Muscle of back (tissue), 11 donors: ENCODE measurements around the gene TMEM163. TPM values are rescaled to one million over a fixed set of nuclear protein-coding genes. Genes with fewer than 3 reads are reported as not detected.

Experiments used
- DNase-seq, 3 donors: peaks; one replicate each; pipeline versions ENCODE4 v3.0.0 to v3.0.0-alpha.2; 2013
- polyA plus RNA-seq, 10 donors: library from polyadenylated mRNA; unstranded; fragments of 120-200 nt; gene quantifications; one replicate each; pipeline ENCODE4 v1.2.1, GENCODE V29; 2013; ENCODE audit not compliant: insufficient read length in 10 of 10

TMEM163 gene
- polyA plus RNA-seq, 10 donors = 0.67 to 2.2 (median 0.96) TPM

DNA sequence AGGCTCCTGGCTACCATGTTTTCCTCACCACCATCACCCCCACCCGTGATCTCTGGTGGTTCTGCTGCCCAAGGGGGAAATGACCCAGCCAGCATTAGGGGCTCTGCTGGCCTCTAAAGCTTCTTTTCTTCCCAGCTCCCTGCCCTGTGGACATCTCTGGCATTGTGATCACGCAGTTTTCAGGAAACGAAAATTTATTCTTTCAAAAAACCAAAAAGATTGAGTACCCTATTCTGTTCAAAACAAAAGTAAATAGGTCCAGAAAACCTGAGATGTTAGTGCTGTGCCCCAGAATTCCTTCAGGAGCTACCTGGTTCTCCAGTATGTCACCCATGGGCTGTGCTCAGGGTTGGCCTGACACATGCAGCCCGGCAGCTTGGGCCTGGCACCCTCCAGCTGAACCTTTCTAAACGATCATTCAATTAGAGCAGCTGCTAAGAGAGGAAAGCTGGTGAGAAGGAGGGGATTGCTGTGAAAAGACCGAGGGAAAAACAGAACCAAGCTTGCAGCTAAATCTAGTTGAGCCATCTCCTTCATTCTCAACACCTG, 307.4 kb downstream of the TMEM163 start:
- no peak for DNase-seq

GRCh38 chr2:134410831-134411231, 308.0 kb downstream of the TMEM163 start:
- peak in 1 of 3 donors; percentile 37 for DNase-seq

DNA sequence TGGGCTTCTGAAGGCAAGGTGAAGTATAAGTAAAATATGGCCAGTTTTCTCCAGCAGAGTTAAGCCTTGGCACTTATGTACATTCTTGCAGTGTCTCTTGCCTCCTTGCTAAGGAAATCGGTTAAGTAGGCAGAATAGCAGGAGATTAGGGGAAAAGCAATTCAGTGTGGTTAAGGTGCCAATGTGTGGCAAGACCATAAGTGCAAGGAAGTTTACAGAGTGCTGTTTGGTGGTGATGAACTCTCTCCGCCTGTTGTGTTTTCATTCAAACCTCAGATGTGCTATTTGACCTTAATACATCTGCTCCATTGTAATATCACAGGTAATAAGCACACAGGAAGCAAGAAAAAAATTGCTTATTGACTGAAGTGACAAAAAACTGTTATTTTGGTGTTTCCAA, 308.8 kb downstream of the TMEM163 start:
- no peak for DNase-seq

DNA sequence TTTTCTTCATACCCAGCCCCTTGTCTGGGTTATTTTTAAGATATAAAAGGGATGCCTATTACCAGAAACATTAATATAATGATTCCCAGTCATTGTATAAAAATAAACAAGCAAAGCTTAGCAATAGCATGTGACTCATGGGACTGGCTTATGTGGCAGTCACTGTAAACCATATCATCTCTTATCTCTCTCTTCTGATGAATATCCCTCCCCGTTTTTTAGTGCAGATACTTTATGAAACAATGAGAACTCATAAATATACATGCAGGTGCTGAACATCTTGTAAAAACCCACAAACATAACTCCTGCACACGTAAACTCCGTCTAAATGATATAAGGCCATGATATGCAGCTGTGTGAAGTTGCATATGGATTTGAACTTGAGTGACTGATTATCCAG, 310.0 kb downstream of the TMEM163 start:
- no peak for DNase-seq

- DNase-seq = no peak
These were observed 310.4 kb downstream of the TMEM163 start for GRCh38 chr2:134408386-134408785.

DNA sequence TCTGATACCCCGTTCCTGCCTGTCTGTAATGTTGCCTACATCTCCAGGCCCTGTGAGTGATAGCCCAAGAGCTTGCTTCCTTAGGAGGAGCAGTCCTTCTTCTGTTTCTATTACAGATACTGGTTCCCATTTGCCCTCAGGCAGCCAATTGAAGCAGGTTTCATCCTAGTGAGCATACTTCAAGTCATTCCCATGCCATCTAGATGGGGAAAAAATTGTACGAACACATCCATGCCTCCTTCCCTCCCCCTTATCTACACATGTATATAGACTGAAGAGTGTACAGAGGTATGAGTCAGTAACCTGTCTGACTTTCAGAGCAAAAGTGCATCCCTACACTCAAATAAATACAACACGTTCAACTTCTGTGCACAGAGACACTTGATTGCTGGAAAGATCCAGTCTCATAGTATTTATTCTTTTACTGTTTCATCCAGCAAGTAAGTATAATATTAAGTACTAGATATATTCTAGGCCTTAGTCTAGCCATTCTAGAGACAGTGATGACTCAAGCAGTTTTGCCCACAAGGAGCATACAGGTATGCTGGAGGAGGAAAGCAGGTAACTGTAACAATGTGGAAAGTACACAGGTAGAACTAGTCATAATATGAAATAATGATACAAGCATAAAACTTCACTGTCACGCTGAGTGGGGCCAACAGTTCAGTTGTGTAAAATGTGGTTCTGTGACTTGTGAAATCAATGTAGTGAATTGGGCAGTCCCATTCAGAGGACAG, 311.5 kb downstream of the TMEM163 start:
- DNase-seq = no peak

- no peak for DNase-seq
These were observed 312.1 kb downstream of the TMEM163 start for GRCh38 chr2:134406736-134407135.

DNA sequence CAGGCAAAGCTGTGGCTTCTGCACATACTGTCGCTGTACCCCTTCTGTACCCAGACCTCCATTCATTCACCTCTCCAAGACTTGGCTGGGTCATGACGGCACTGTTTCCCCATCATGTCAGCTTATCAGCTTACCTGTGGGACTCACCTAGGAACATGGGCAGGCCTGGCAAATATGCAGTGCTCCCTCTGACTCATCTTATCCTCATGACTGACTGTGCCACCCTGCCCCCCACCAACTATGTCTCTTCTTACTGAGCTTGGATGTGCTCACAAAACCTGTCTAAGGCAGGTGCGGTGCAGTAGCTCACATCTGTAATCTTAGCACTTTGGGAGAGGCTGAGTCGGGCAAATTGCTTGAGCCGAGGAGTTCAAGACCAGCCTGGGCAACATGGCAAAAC, 312.5 kb downstream of the TMEM163 start:
- DNase-seq = no peak

Other genes with a start within 250 kb of the TMEM163 start
- gene ACMSD, start 119.6 kb upstream of the TMEM163 start, polyA plus RNA-seq = 1 to 10 TPM in 1 of 10 donors, under 1 TPM in 9; 0.09 to 1.4 (median 0.49) TPM
- gene CCNT2, start 199.8 kb upstream of the TMEM163 start, polyA plus RNA-seq = 10 to 100 TPM; 23.4 to 54.3 (median 34.1) TPM